H54 (cell line): ENCODE results near the gene CLK2.
"Not testable (repeated sequence)": the region's sequence is repeated elsewhere in the genome, so short reads cannot be mapped to it uniquely, and the experiment has no call there.

Experiments used
- DNase-seq: peaks from one replicate; pipeline ENCODE4 v3.0.0; 2011; ENCODE audit warnings: low spot score, mixed read lengths; ENCODE audit not compliant: insufficient read length
- FAIRE-seq: peaks from 3 replicates; lab custom pipeline; 2011; peaks lifted over from hg19 to GRCh38; lab: Jason Lieb, UNC
- POLR2A ChIP-seq: IDR thresholded peaks from 2 replicates; pipeline ENCODE4 v1.6.1; 2011; ENCODE audit warnings: low read depth, mild to moderate bottlenecking, low read length

The CLK2 gene

DNA sequence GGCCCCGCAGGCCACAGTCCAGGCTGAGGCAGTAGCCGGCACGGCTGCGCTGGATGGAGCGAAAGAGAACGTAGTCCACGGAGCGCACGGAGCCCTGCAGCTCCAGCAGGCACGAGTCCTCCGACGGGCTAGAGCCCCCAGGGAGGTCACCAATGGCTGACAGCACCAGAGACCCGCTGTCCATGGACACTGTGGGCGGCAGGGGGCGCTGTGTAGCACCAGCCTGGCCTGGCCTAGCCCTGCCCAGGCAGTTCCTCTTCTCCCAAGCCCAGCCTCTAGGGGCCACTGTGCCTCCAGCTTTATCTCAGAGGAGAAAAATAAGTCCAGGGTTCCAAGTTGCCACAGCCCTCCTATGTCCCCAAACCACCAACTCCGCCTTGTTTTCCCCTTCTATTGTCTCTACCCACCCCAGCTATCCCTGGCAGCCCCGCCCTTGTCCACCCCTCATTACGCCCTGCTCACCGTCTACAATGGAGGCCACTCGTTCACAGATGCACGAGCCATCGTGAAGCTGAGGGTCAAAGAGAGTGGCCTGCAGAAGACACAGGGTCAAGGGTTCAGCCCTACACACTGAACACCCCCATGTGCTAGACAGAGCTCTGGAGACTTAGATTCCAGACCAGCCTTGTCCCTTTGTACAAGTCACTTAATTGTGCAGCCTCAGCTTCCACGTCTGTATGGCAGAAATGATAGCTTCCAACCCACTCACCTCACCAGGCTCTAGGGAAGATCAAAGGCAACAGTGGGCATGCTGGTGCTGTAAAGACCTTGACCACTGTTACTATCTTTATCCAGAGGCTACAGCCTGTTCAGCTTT is 22.5 kb downstream of the CLK2 start:
- TF ChIP-seq POLR2A: no peak
- no peak for FAIRE-seq

DNA sequence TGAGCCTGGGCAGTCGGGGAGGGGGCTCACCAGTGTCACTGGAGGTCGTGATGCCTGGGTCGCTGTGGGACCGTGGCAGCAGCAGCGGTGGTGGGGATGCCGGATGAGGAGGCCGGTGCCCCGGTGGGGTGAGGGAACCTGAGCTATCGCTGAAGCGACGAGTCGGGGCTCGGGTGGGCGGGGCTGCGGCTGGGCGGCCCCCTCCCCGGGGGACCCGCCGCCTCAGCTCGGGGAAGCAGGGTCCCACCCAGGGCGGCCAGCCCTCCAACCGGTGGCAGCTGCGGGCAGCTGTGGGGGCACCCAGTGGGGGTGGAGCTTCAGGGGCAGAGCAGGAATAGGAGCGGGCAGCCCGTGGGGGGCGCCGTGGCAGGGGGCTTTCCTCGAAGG is 23.1 kb downstream of the CLK2 start:
- DNase-seq (no peak), FAIRE-seq (no peak)
- TF ChIP-seq POLR2A: no peak

More for the DNA sequence above, 22.5 kb downstream of the CLK2 start:
- DNase-seq: peak; percentile 95

DNA sequence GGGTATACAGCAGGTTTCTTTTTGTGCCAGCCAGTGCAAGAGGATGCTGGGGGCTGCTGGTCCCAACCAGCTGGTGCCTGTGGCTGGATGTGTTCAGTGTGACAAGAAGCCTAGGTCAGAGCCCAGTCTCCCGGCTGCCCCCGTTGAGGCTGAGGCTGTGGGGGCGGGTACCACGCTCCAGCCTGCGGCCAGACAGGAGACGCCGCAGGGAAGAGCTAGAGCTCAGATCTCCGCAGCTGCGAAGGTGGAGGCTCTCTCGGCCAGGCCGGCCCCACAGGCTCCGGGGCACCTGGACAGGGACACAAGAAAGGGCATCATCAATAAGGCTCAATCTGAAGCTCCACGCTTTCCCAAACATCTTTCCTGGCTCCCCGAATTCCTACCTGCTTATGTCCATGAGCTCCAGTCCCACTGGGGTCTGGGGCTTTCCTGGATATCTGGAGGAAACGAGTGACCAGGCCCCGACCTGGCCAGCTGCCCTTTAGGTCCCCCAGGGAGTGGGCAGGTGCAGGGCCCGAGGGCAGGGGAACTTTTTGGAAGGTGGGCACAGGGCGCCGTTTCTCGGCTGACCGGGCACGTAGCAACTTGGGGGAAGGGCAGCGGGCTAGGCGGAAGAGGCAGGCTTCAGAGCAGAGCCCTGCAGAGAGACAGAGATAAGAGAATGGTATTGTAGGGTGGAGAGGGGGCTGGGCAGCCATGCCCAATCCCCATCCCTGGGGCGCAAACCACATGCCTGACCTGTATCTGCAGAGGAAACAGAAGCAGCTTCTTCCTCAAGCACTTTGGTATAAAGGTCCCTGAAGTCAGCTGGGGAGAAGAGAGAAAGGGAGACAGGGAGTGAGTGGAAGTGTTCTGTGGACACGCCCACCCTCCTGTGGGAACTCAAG is 25.4 kb downstream of the CLK2 start:
- no peak for FAIRE-seq

DNA sequence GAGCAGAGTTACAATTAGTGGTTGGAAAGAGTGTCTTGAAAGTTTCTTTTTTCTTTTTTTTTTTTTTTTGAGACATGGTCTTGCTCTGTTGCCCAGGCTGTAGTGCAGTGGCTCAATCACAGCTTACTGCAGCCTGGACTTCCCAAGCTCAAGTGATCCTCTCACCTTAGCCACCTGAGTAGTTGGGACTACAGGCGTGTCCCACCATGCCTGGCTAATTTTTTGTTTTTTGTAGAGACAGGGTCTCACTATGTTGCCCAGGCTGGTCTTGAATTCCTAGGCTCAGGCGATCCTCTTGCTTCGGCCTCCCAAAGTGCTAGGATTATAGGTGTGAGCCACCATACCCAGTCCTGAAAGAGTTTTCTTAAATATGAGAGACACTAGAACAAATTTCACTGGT is 26.5 kb downstream of the CLK2 start:
- not testable (repeated sequence) for FAIRE-seq, DNase-seq

More for the DNA sequence above, 25.4 kb downstream of the CLK2 start:
- no peak for DNase-seq
- no peak for TF ChIP-seq POLR2A

DNA sequence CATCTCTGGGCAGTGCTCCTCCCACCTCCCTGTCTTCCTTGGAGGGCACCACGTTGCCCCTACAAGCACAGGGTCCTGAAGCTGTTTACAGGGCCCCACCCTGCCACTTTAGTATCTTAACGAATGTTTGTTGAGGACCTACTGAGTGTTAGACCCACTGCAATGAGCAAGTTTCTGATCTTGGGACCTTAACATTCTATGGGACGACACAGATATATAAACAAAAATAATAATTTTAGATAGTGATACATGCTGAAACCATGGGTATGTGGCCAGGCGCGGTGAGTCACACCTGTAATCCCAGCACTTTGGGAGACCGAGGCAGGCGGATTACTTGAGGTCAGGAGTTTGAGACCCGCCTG is 28.2 kb downstream of the CLK2 start:
- no peak for TF ChIP-seq POLR2A
- DNase-seq (no peak), FAIRE-seq (no peak)

DNA sequence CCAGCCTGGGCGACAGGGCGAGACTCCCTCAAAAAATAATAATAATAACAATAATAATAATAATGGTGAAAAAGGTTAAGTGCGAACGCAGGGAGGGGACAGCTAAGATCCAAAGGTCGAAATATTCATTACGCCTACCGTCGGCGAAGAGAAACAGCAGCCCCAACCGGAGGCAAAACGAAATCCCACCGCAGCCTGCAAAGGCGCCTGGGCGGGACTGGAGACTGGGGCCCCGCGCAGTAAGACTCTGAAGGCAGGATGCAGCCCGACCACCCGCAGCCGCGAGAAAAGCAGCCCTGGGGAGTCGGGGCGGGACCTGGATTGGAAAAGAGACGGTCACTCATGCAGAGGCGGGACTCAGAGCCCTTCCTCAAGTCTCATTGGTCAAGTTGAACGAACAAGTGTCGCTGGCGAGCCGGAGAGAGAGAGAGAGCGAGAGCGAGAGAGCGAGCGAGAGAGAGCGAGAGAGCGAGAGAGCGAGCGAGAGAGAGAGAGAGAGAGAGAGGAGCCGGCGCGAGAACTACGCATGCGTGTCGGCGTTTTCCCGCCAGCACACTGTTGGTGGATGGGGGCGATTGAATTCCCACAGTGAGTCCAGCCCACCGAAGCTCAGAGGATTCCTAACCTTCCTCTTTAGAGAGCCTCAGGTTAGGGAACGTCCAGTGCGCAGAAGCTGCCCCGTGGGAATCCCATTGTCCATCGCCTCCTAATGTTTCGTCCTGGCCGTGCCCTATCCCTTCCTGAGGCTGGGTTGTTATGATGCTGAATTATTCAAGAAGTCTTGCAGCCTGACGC is 28.7 kb downstream of the CLK2 start:
- FAIRE-seq (no peak), DNase-seq (peak; percentile 94)
- peak; percentile 93 for TF ChIP-seq POLR2A

DNA sequence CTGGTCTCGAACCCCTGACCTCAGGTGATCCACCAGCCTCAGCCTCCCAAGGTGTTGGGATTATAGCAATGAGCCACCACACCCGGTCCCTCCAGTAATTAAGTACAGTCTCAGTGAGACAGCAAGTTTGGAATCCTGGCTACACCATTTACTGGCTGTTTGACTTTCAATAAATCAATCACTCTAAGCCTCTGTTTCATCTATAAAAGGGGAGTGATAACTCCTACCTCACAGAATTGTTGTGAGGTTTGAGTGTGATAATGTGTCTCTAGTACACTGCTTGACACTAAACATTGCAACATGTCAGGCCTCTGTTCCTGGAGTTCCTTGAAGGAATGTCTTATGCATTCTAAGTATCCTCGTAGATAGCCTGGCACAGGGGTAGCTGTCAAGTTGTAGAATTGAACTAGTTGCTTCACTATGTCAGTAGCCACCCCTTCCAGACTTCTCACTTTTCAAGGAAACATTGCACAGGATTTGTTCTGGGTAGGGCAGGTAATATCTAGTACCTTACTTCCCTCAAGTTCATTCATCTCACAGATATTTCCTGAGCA is 30.4 kb downstream of the CLK2 start:
- no peak for DNase-seq
- no peak for FAIRE-seq
- TF ChIP-seq POLR2A: no peak

DNA sequence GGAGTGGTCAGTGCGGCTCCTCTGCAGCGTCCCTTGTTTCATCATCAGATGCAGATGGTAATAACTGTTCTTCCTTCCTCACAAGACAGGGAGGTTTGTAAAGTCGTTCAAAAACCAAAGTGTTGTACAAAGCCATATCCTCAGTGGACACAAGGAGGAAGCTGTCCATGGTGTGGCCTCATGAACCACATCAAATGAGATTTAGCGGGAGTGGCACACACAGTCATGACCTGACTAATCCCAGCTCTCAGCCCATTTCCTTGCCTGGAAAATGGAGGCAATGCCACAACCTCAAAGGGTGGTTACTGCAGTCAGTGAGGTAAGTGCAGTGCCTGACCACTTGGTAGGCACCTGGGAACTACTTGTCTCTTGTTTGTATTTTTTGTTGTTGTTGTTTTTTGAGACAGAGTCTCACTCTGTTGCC is 31.5 kb downstream of the CLK2 start:
- no peak for TF ChIP-seq POLR2A
- FAIRE-seq (no peak), DNase-seq (no peak)

DNA sequence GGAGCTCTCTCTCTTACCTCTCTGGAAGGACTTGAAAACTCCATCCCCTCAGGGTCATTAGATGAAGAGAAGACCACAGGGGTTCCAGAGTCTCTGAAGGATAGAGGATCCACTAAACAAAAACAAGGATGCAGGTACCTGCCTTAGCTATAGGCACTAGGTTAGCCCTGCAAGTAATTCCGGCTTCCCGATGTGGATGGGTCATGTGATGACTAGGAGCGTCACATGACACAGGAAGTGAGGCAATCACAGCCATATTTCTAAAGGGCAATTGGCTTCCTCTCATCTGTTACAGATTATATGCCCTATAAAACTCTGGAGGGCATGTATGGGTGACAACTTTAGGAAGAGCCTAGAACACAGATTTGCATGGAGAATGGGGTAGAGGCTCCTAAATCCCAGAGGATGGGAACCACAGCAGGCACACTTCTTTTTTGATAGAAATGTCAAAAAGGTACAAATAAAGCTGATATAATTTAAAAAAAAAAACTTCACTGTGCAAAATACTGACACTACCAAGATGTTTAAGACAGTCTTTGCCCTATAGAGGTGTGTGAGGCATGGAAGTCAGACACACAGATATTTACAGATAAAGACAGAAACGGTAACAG is 32.1 kb downstream of the CLK2 start:
- FAIRE-seq: no peak
- 0 out of 2 replicates have a peak, but pooled peaks have one; percentile 29 for TF ChIP-seq POLR2A
- peak; percentile 63 for DNase-seq

DNA sequence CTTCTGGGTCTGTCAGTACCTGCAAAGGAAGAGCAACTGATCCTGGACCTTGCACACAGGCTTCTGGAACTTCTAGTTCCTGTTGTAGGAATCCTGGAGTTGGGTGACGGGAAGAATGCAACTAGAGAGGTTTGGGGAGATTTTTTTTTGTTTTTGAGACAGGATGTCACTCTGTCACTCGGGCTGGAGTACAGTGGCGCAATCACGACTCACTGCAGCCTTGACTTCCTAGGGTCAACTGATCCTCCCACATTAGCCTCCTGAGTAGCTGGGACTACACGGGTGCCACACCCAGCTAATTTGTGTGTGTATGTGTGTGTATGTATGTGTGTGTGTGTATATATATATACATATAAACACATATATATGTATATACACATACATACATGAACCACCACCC is 36.9 kb downstream of the CLK2 start:
- FAIRE-seq: no peak
- TF ChIP-seq POLR2A: no peak
- DNase-seq: no peak

DNA sequence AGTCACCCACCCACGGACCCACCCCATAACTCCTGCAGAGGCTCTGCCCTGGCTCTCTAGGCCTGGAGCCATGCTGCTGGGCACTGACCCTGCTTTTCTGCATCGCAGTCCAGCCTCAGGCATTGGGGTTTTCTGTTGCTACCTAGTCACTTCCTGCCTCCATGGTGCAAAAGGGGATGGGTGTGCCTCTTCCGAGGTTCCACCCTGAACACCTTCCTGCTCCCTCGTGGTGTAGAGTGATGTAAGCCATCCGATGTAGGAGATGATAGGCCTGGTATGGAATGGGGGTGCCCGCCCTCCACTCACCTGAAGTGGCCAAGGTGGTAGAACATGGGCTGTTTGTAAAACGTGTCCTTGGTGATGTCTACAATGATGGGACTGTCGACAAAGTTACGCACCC is 37.9 kb downstream of the CLK2 start:
- not testable (repeated sequence) for FAIRE-seq, DNase-seq

DNA sequence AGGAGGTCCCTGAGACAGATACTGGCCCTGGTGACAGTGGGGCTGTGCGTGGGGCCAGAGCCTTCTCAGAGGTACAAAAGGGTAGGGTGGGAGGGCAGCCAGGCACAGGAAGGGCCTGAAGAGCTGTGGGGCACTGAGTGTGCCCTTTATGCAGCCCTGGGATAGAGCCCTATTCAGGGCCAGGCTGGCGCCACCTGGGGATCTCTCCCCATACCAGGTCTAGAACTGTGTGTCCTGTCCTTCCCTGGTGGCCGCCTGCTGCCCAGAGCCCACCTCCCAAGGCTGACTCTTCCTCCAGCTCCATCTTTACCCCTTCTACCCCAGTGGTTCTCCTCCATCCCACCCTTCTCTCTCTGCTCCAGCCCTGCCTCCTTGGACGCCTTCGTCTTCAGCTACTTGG is 39.8 kb downstream of the CLK2 start:
- DNase-seq, FAIRE-seq: not testable (repeated sequence)

DNA sequence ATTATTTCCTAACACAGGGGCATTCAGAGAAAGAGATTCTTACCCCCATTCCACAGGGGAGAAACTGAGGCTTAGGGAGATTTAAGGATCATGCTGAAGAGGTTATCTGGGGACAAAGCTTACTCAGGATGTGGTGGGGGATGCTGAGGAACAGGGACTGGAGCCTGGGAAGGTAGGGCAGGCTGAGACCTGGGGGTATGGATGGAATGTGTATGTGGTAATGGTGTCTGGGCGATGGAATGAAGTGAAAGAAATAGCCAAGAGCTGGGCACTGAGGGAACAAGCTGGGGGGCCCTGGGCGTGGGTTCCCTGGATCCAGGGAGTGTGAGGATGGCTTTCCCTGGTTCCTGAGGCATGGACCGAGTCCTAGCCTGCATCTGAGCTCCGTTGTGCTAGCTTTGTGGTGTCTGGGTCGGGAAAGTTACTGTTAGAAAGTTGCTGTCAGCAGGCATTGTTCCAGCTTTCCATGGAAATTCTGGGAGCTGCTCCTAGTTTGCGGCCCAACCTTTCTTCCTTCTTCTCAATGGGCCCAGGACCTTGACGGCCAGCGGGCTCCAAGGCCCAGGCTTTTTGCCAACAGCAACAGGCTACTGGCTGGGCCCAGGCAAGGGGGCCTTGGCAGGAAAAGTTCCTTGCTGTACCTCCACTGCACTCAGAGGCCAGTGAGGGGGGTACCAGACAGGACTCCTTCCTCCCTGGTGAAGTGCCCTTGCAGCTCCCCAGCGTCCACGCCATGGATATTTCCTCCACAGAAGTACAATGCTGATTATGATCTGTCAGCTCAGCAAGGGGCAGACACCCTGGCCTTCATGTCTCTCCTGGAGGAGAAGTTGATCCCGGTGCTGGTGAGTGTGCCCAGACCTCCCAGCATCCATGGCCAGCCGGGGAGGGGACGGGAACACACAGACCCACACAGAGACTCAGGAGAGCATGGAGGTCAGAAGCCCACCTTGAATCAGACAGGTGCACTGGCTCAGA is 41.0 kb downstream of the CLK2 start:
- FAIRE-seq, DNase-seq: not testable (repeated sequence)

DNA sequence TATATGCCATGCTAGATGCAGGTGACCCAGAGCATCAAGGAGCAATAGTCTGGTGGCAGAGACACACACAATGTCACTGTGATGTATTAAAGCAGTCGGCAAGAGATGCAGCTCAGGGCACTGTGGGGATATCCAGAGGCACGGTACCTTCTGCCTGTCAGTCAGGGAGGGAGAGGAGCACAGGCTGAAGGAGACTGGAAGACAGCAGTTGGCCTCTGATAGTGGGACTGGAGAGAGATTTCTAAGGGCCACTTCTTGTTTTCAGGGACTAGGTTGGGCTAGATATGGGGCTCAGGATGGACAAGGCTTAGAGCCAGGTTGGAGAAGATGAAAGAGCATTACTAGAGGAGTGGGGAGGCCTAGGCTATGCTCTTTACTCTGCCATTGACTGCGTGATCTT is 42.0 kb downstream of the CLK2 start:
- not testable (repeated sequence) for FAIRE-seq, DNase-seq
